ENCODE measurements around the gene PAFAH1B1.

- TF ChIP-seq CTCF (IDR thresholded peaks at IDR 0.05; ENCODE audit: low read depth, low read length, poor library complexity, severe bottlenecking) (no peak), EZH2phosphoT487 (IDR thresholded peaks at IDR 0.05; ENCODE audit: borderline replicate concordance, low read length) (no peak)
Measured at GRCh38 chr17:2595716-2596115, 2.3 kb downstream of the PAFAH1B1 start.

Measured in DOHH2 (cell line).